ENCODE data around the gene KLHL42.

The KLHL42 gene

DNA sequence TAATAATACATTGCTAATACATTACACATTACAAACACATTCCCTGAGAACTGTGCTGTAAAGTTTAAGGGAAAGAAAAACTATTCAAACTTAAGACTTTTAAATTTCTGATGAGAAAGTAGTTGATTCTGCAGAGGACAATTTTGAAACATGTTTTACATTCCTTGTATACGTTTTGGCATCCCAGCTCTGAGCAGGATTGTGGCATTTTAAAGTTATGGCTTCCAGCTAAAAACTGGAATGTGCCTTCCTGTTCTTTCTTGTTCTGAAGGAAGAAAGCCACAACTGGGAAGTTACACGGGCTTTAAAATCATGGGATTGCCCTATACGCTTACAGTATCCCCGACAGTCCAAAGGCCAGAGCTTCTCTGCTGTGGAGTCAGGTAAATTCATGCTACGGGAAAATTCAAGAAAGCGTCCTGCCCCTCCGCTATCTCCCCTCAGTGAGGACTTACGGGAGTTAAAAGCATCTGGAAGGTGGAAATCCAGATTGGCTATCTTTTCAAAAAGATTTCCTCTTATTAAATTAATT is 10.8 kb upstream of the KLHL42 start:
- H3K36me3 ChIP-seq (ENCODE audit: insufficient read depth, low read length) = no peaks in the 10 kb centered on the region
- no peaks in the 10 kb centered on the region for H3K79me2 ChIP-seq (ENCODE audit: insufficient read depth, low read length)
- H4K20me1 ChIP-seq (ENCODE audit: insufficient read depth, low read length, poor library complexity, severe bottlenecking) = no peaks in the 10 kb centered on the region
- H3K4me1 ChIP-seq (ENCODE audit: insufficient read depth, low read length, poor library complexity, severe bottlenecking) = no peaks in the 10 kb centered on the region
- no peaks in the 10 kb centered on the region for H3K9me2 ChIP-seq (replicated peaks; ENCODE audit: low read depth, low read length)
- no peak overlapping the region for H2AFZ ChIP-seq (ENCODE audit: low read length)
- H3K4me3 ChIP-seq (ENCODE audit: low read length, poor library complexity, severe bottlenecking) = no peak overlapping the region
- H3K9me3 ChIP-seq (ENCODE audit: insufficient read depth, low read depth, low read length) = no peaks in the 10 kb centered on the region
- H3F3A ChIP-seq (ENCODE audit: low read depth) = no peaks in the 10 kb centered on the region
- H3K27me3 ChIP-seq (ENCODE audit: insufficient read depth, low read length, poor library complexity, severe bottlenecking) = no peaks in the 10 kb centered on the region
- H3K4me2 ChIP-seq (ENCODE audit: low read depth, low read length, poor library complexity, severe bottlenecking) = no peak overlapping the region
- no peak overlapping the region for H3K9ac ChIP-seq (ENCODE audit: low read depth, low read length, poor library complexity, severe bottlenecking)
- TF ChIP-seq EZH2phosphoT487 (IDR thresholded peaks at IDR 0.05; ENCODE audit: borderline replicate concordance) = no peak
- TF ChIP-seq, protein P1, sequence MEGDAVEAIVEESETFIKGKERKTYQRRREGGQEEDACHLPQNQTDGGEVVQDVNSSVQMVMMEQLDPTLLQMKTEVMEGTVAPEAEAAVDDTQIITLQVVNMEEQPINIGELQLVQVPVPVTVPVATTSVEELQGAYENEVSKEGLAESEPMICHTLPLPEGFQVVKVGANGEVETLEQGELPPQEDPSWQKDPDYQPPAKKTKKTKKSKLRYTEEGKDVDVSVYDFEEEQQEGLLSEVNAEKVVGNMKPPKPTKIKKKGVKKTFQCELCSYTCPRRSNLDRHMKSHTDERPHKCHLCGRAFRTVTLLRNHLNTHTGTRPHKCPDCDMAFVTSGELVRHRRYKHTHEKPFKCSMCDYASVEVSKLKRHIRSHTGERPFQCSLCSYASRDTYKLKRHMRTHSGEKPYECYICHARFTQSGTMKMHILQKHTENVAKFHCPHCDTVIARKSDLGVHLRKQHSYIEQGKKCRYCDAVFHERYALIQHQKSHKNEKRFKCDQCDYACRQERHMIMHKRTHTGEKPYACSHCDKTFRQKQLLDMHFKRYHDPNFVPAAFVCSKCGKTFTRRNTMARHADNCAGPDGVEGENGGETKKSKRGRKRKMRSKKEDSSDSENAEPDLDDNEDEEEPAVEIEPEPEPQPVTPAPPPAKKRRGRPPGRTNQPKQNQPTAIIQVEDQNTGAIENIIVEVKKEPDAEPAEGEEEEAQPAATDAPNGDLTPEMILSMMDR (conservative IDR thresholded peaks at IDR 0.05; ENCODE audit: low read length) = no peak

DNA sequence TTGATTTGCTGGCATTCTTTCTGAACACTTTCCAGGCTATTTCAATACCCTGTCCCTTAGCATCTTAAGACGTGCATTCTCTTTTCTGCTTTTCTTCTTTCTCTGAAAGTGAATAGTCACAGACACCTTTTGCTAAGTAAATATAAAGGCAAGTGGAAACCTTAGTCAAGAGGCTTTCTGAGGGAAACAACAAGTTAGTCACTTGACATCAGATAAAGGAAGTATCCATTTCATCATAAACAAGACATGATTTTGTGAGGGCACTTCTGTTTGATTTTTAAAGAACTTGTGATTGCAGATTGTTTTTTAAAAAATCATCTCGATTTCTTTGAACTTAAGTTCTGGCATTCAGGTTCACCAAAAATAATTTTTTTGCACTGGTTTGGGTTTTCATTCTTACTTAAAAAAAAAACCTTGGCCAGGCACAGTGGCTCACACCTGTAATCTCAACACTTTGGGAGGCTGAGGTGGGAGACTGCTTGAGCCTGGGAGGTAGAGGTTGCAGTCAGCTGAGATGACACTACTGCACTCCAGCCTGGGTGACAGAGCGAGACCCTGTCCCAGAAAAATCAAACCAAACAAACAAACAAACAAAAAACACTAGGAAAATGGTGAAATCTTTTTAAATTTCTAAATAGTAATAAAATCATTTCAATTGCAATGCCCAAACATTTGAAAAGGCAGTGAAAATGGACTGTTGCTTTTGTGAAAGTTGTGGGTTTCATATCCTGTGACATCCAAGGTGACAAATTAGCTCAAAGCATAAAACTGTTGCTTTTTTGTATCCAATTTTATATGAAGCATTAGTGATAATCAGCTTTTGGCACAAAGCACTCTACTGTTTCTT is 8.3 kb upstream of the KLHL42 start:
- H3F3A ChIP-seq (ENCODE audit: low read depth) = no peaks in the 10 kb centered on the region
- no peak overlapping the region for H3K4me2 ChIP-seq (ENCODE audit: low read depth, low read length, poor library complexity, severe bottlenecking)
- H3K9ac ChIP-seq (ENCODE audit: low read depth, low read length, poor library complexity, severe bottlenecking) = no peak overlapping the region
- H3K9me2 ChIP-seq (replicated peaks; ENCODE audit: low read depth, low read length) = no peaks in the 10 kb centered on the region
- no peak overlapping the region for H2AFZ ChIP-seq (ENCODE audit: low read length)
- H3K4me3 ChIP-seq (ENCODE audit: low read length, poor library complexity, severe bottlenecking) = no peak overlapping the region
- H3K36me3 ChIP-seq (ENCODE audit: insufficient read depth, low read length) = no peaks in the 10 kb centered on the region
- H3K9me3 ChIP-seq (ENCODE audit: insufficient read depth, low read depth, low read length) = no peaks in the 10 kb centered on the region
- TF ChIP-seq, protein P1 (conservative IDR thresholded peaks at IDR 0.05; ENCODE audit: low read length) = no peak
- TF ChIP-seq EZH2phosphoT487 (IDR thresholded peaks at IDR 0.05; ENCODE audit: borderline replicate concordance) = no peak
- no peaks in the 10 kb centered on the region for H3K4me1 ChIP-seq (ENCODE audit: insufficient read depth, low read length, poor library complexity, severe bottlenecking)
- no peaks in the 10 kb centered on the region for H3K27me3 ChIP-seq (ENCODE audit: insufficient read depth, low read length, poor library complexity, severe bottlenecking)
- H3K79me2 ChIP-seq (ENCODE audit: insufficient read depth, low read length) = no peaks in the 10 kb centered on the region
- no peaks in the 10 kb centered on the region for H4K20me1 ChIP-seq (ENCODE audit: insufficient read depth, low read length, poor library complexity, severe bottlenecking)

DNA sequence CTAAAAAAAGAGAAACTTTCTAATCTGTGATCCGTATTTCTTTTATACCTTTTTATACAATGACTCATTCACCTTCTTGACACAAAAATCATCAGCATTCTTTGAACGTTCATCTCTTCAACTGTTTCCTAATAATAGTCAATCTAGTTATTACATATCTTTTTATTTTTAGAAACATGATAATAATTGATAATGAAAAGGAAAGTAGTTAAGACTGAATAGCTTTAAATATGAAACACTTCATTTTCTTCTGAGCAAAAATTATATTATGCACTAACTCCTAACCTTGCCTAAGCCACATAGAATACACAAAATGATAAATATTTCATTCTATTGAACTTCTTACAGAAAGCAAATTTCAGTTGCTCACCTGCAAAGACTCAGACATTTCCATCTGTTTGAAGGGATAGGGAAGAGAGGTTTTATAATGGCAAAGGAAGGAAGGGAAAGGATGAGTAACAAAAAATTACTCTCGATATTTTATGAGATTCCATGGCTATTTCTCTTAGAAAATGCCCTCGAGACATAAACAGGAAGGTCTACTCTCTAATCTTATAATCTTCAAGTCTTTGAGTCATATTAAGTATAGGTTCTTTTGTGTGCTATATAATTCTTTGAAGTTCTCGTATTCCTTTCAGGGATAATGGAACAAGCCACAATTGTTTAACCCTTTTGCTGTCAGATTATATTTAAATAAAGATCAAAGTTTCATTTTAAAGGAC is 7.5 kb upstream of the KLHL42 start:
- TF ChIP-seq, protein P1 (conservative IDR thresholded peaks at IDR 0.05; ENCODE audit: low read length) = no peak
- TF ChIP-seq EZH2phosphoT487 (IDR thresholded peaks at IDR 0.05; ENCODE audit: borderline replicate concordance) = no peak

More for the DNA sequence above, 7.5 kb upstream of the KLHL42 start:
- Histone ChIP-seq H3K4me2 (ENCODE audit: low read depth, low read length, poor library complexity, severe bottlenecking) (no peak overlapping the region), H3K27me3 (ENCODE audit: insufficient read depth, low read length, poor library complexity, severe bottlenecking) (no peaks in the 10 kb centered on the region), H4K20me1 (ENCODE audit: insufficient read depth, low read length, poor library complexity, severe bottlenecking) (no peaks in the 10 kb centered on the region), H3K9me2 (replicated peaks; ENCODE audit: low read depth, low read length) (no peaks in the 10 kb centered on the region), H3F3A (ENCODE audit: low read depth) (peaks cover 6% of the 10 kb centered on the region; the same call in 1 of the 2 replicates), H3K36me3 (ENCODE audit: insufficient read depth, low read length) (no peaks in the 10 kb centered on the region), H3K79me2 (ENCODE audit: insufficient read depth, low read length) (no peaks in the 10 kb centered on the region), H3K4me3 (ENCODE audit: low read length, poor library complexity, severe bottlenecking) (no peak overlapping the region), H3K4me1 (ENCODE audit: insufficient read depth, low read length, poor library complexity, severe bottlenecking) (no peaks in the 10 kb centered on the region), H2AFZ (ENCODE audit: low read length) (no peak overlapping the region), H3K9ac (ENCODE audit: low read depth, low read length, poor library complexity, severe bottlenecking) (no peak overlapping the region), H3K9me3 (ENCODE audit: insufficient read depth, low read depth, low read length) (no peaks in the 10 kb centered on the region)

All from Loucy (cell line).